H1 (cell line): Measurements from ENCODE around the gene ETV2. TPM values are rescaled to one million over a fixed set of nuclear protein-coding genes. Genes with fewer than 3 reads are reported as not detected.

Source experiments
- CTCF ChIA-PET: fragments of 300-600 bp; sonication (Branson Sonifier 250); formaldehyde crosslinking; loops from one replicate; lab custom pipeline; 2021; ENCODE audit not compliant: partially characterized antibody; lab: Charles Lee
- POLR2A ChIA-PET: fragments of 300-600 bp; sonication (Branson Sonifier 250); formaldehyde crosslinking; loops from one replicate; lab custom pipeline; 2021; ENCODE audit warnings: inconsistent platforms; ENCODE audit not compliant: partially characterized antibody; lab: Charles Lee
- DNase-seq, 2 experiments: peaks; one replicate each; pipeline versions ENCODE4 v3.0.0 to v3.0.0-alpha.2; 2010 to 2022; ENCODE audit warnings: low spot score in 2 of 2, low read depth in 1 of 2, mixed read lengths in 1 of 2
- FAIRE-seq: peaks from 2 replicates; lab custom pipeline; 2011; peaks lifted over from hg19 to GRCh38; lab: Jason Lieb, UNC
- H2AFZ ChIP-seq: 2 replicates; pipeline ENCODE4 v1.8.1; 2012; ENCODE audit warnings: low read length, inconsistent platforms
- H2AK5ac ChIP-seq: 2 replicates; pipeline ENCODE4 v1.6.1; 2013; ENCODE audit warnings: low read depth, low read length
- H2BK120ac ChIP-seq: replicated peaks from 2 replicates; pipeline ENCODE3; 2013; ENCODE audit warnings: low read depth, low read length, inconsistent platforms
- H2BK12ac ChIP-seq: 2 replicates; pipeline ENCODE4 v1.6.1; 2013; ENCODE audit warnings: low read depth, low read length
- H2BK15ac ChIP-seq: 2 replicates; pipeline ENCODE4 v1.6.1; 2013; ENCODE audit warnings: low read length
- H2BK20ac ChIP-seq: 2 replicates; pipeline ENCODE4 v1.6.1; 2013; ENCODE audit warnings: low read length
- H2BK5ac ChIP-seq: 2 replicates; pipeline ENCODE4 v1.6.1; 2013; ENCODE audit warnings: low read depth, low read length
- H3K14ac ChIP-seq: 2 replicates; pipeline ENCODE4 v1.6.1; 2013; ENCODE audit warnings: inconsistent platforms; ENCODE audit not compliant: insufficient read length
- H3K18ac ChIP-seq: 2 replicates; pipeline ENCODE4 v1.6.1; 2013; ENCODE audit warnings: low read length; ENCODE audit errors: extremely low read depth
- H3K23ac ChIP-seq: 2 replicates; pipeline ENCODE4 v1.6.1; 2013; ENCODE audit warnings: inconsistent platforms; ENCODE audit not compliant: insufficient read length
- H3K23me2 ChIP-seq: 2 replicates; pipeline ENCODE4 v1.6.1; 2013; ENCODE audit warnings: low read depth, low read length
- H3K27ac ChIP-seq: 2 replicates; pipeline ENCODE4 v1.6.1; 2011; ENCODE audit warnings: low read depth, low read length, inconsistent platforms
- H3K27me3 ChIP-seq, 4 experiments: replicated peaks in 1 of 4; 1 replicate in 1 of 4; 2 replicates in 3 of 4; pipeline versions ENCODE4 v1.6.1 to v1.8.1; 2011 to 2013; ENCODE audit warnings: low read length in 3 of 4, mild to moderate bottlenecking in 3 of 4, inconsistent platforms in 2 of 4, mixed read lengths in 2 of 4, moderate library complexity in 1 of 4; ENCODE audit not compliant: control insufficient read depth in 3 of 4, insufficient read depth in 3 of 4; ENCODE audit errors: extremely low read depth in 1 of 4
- H3K36me3 ChIP-seq, 4 experiments: 2 replicates each; pipeline versions ENCODE4 v1.6.1 to v1.8.1; 2011 to 2013; ENCODE audit warnings: mild to moderate bottlenecking in 4 of 4, low read length in 3 of 4, moderate library complexity in 2 of 4, control low read depth in 1 of 4, inconsistent platforms in 1 of 4; ENCODE audit not compliant: insufficient read depth in 4 of 4, control insufficient read depth in 2 of 4
- H3K4ac ChIP-seq: replicated peaks from 2 replicates; pipeline ENCODE3; 2013; ENCODE audit warnings: low read length, low read depth, mixed read lengths, inconsistent platforms; ENCODE audit not compliant: insufficient read length
- H3K4me1 ChIP-seq, 4 experiments: replicated peaks in 1 of 4; 1 replicate in 1 of 4; 2 replicates in 3 of 4; pipeline versions ENCODE4 v1.6.1 to v1.8.1; 2011 to 2013; ENCODE audit warnings: low read length in 3 of 4, inconsistent platforms in 2 of 4, mixed read lengths in 1 of 4; ENCODE audit not compliant: insufficient read depth in 4 of 4, control insufficient read depth in 3 of 4
- H3K4me2 ChIP-seq, 2 experiments: 2 replicates each; pipeline versions ENCODE4 v1.6.1 to v1.8.1; 2011 to 2013; ENCODE audit warnings: low read depth in 2 of 2, low read length in 2 of 2, control low read depth in 1 of 2, inconsistent platforms in 1 of 2, mild to moderate bottlenecking in 1 of 2; ENCODE audit not compliant: insufficient read depth in 1 of 2
- H3K4me3 ChIP-seq, 4 experiments: fragments of 200-600, 300-600 bp in 1 of 4; sonication (generic), shearing (Covaris generic), sonication (Bioruptor Twin) in 1 of 4; 2 replicates each; pipeline versions ENCODE4 v1.5.1 to v1.8.1; 2011 to 2016; ENCODE audit warnings: low read length in 4 of 4, low read depth in 3 of 4, control low read depth in 2 of 4, inconsistent platforms in 2 of 4, mild to moderate bottlenecking in 2 of 4, mixed read lengths in 1 of 4, moderate library complexity in 1 of 4; ENCODE audit not compliant: insufficient read depth in 2 of 4; ENCODE audit errors: extremely low read depth in 1 of 4
- H3K56ac ChIP-seq: replicated peaks from 2 replicates; pipeline ENCODE3; 2013; ENCODE audit warnings: low read depth, mild to moderate bottlenecking, mixed read lengths, low read length, inconsistent platforms; ENCODE audit not compliant: insufficient read length
- H3K79me1 ChIP-seq: 2 replicates; pipeline ENCODE4 v1.6.1; 2013; ENCODE audit warnings: low read depth, low read length, control low read depth
- H3K79me2 ChIP-seq, 2 experiments: 2 replicates each; pipeline versions ENCODE4 v1.6.1 to v1.8.1; 2012 to 2013; ENCODE audit warnings: low read length in 2 of 2, mild to moderate bottlenecking in 2 of 2, inconsistent platforms in 1 of 2; ENCODE audit not compliant: insufficient read depth in 2 of 2, control insufficient read depth in 1 of 2
- H3K9ac ChIP-seq, 4 experiments: replicated peaks in 1 of 4; 1 replicate in 1 of 4; 2 replicates in 3 of 4; pipeline versions ENCODE4 v1.6.1 to v1.8.1; 2011 to 2013; ENCODE audit warnings: low read depth in 3 of 4, low read length in 3 of 4, control low read depth in 2 of 4, mild to moderate bottlenecking in 2 of 4, moderate library complexity in 2 of 4, inconsistent platforms in 1 of 4; ENCODE audit errors: extremely low read depth in 1 of 4
- H3K9me3 ChIP-seq, 2 experiments: 2 replicates each; pipeline versions ENCODE4 v1.6.1 to v1.8.1; 2012 to 2013; ENCODE audit warnings: mild to moderate bottlenecking in 2 of 2, moderate library complexity in 2 of 2, control low read depth in 1 of 2, inconsistent platforms in 1 of 2, low read depth in 1 of 2, low read length in 1 of 2, mixed read lengths in 1 of 2; ENCODE audit not compliant: insufficient read depth in 2 of 2
- H4K20me1 ChIP-seq, 2 experiments: replicated peaks in 1 of 2; 2 replicates each; pipeline versions ENCODE3 to v1.8.1; 2011 to 2013; ENCODE audit warnings: inconsistent platforms in 2 of 2, low read length in 2 of 2, mild to moderate bottlenecking in 1 of 2; ENCODE audit not compliant: insufficient read depth in 2 of 2, control insufficient read depth in 1 of 2
- H4K5ac ChIP-seq: 2 replicates; pipeline ENCODE4 v1.6.1; 2013; ENCODE audit warnings: low read length, low read depth, mixed read lengths, inconsistent platforms; ENCODE audit not compliant: insufficient read length
- H4K8ac ChIP-seq: 2 replicates; pipeline ENCODE4 v1.8.0; 2013; ENCODE audit warnings: mild to moderate bottlenecking, moderate library complexity, low read length, inconsistent platforms; ENCODE audit not compliant: insufficient read depth; ENCODE audit errors: extremely low read depth
- H4K91ac ChIP-seq: replicated peaks from 2 replicates; pipeline ENCODE3; 2013; ENCODE audit warnings: low read length, mixed read lengths, inconsistent platforms; ENCODE audit not compliant: insufficient read length
- CHD2 ChIP-seq: IDR thresholded peaks from 2 replicates; pipeline ENCODE4 v1.6.1; 2012; ENCODE audit warnings: low read length, improper control_type of control experiment
- SAP30 ChIP-seq: fragments of 300-600 bp; sonication (generic); IDR thresholded peaks from 2 replicates; pipeline ENCODE4 v1.7.1; 2012; ENCODE audit warnings: low read length, moderate library complexity, mild to moderate bottlenecking, inconsistent platforms; ENCODE audit not compliant: insufficient read depth, insufficient replicate concordance
- SP1 ChIP-seq: IDR thresholded peaks from 2 replicates; pipeline ENCODE4 v1.6.1; 2011; ENCODE audit warnings: low read depth, low read length
- SUZ12 ChIP-seq: fragments of 200-600 bp; sonication (generic); IDR thresholded peaks from 2 replicates; pipeline ENCODE4 v1.6.1; 2012; ENCODE audit warnings: mild to moderate bottlenecking, inconsistent platforms, low read length, moderate library complexity, mixed read lengths
- WGBS, 2 experiments: shearing (Covaris generic) in 1 of 2; methylation state at CpG; one replicate each; pipeline versions ENCODE4 v1.1.6 to v1.1.7; 2013 to 2015; ENCODE audit warnings: low lambda C conversion rate in 2 of 2, mixed read lengths in 2 of 2, inconsistent platforms in 1 of 2, low coverage in 1 of 2, missing lambda C conversion rate in 1 of 2; ENCODE audit not compliant: insufficient replicate concordance in 2 of 2, insufficient coverage in 1 of 2, insufficient read length in 1 of 2; ENCODE audit errors: extremely low coverage in 1 of 2, missing lambda C conversion rate in 1 of 2; 5-methylcytosine and 5-hydroxymethylcytosine counted together
- polyA plus RNA-seq, 7 experiments: library from polyadenylated mRNA; depleted of rRNA in 3 of 7; stranded (reverse) in 5 of 7; unstranded in 2 of 7; fragments of >200 nt in 5 of 7; fragments of 200-250 nt in 2 of 7; gene quantifications; 1 replicate in 5 of 7; 2 replicates in 1 of 7; 4 replicates in 1 of 7; pipeline versions ENCODE4 v1.2.1 to v1.2.3, GENCODE V29; 2011 to 2013; ENCODE audit warnings: missing spikeins in 2 of 7, mixed read lengths in 2 of 7
- total RNA-seq: library from RNA; stranded (reverse); fragmentation: NEBNext Ultra II Directional; extraction: Animal tissue kit (Norgen Biotek cat#: 25700); gene quantifications from 2 replicates; pipeline ENCODE4 v1.2.1, GENCODE V29; 2021

The ETV2 gene
- total and polyA plus RNA-seq, 2 of the 8 experiments (the other 6 are each of a cell fraction or from before 2014, with no cell fraction given), result 0.88 to 1.3 TPM

- no peak overlapping the region for H2BK12ac ChIP-seq
- no peak overlapping the region for H4K91ac ChIP-seq
- H2BK5ac ChIP-seq, result no peak overlapping the region
- CTCF ChIA-PET, result interaction anchor here (0.6 to 3.6 kb wide), 7 partner anchors 11 to 469 kb away, joined by 3 to 14 read pairs (median 3); partner anchors contain the start of genes FXYD5 and HAUS5
- H3K79me1 ChIP-seq, result no peaks in the 10 kb centered on the region
- H3K4me1 ChIP-seq, result peaks cover 0 to 4% (median 1%) of the 10 kb centered on the region in 4 experiments; a peak in 2 of 7 replicates
- no peak for DNase-seq
- H3K18ac ChIP-seq, result no peak overlapping the region
- no peak overlapping the region for H2BK20ac ChIP-seq
- no peaks in the 10 kb centered on the region for H3K27me3 ChIP-seq
- no peak for FAIRE-seq
- H4K20me1 ChIP-seq, result peaks cover 0 to 4% of the 10 kb centered on the region in 2 experiments
- 92% methylated on average over 6 of the region's 6 CpGs; no CpG with 5 or more reads in 1 of the 2 experiments for WGBS, 2 experiments
- peaks cover 2 to 7% (median 5%) of the 10 kb centered on the region in 4 experiments; a peak in 3 of 8 replicates for H3K36me3 ChIP-seq
- H2BK120ac ChIP-seq, result no peak overlapping the region
- peaks cover 4% of the 10 kb centered on the region for H3K23me2 ChIP-seq
- H3K9me3 ChIP-seq, result no peaks in the 10 kb centered on the region
- H3K23ac ChIP-seq, result no peak overlapping the region
- no peak overlapping the region for H3K4me3 ChIP-seq
- H2AFZ ChIP-seq, result no peak overlapping the region
- H4K8ac ChIP-seq, result no peak overlapping the region
- H3K79me2 ChIP-seq, result no peaks in the 10 kb centered on the region
- TF ChIP-seq SP1, result no peak
- no peak for TF ChIP-seq CHD2
- TF ChIP-seq SUZ12, result no peak
- TF ChIP-seq SAP30, result no peak
- H3K4ac ChIP-seq, result no peak overlapping the region
- no peak overlapping the region for H3K9ac ChIP-seq
- no peak overlapping the region for H3K56ac ChIP-seq
- POLR2A ChIA-PET, result interaction anchor here (0.7 to 2.7 kb wide), 7 partner anchors 11 to 113 kb away, joined by 3 to 13 read pairs (median 3); partner anchors contain the start of genes COX6B1 and HAUS5
- no peak overlapping the region for H2BK15ac ChIP-seq
- H2AK5ac ChIP-seq, result no peak overlapping the region
- no peak overlapping the region for H4K5ac ChIP-seq
- no peak overlapping the region for H3K4me2 ChIP-seq
- no peak overlapping the region for H3K27ac ChIP-seq
- H3K14ac ChIP-seq, result no peak overlapping the region
Measured at GRCh38 chr19:35623327-35624010, 18.1 kb upstream of the ETV2 start.
